ENCODE data around the gene INKA2.

The INKA2 gene

DNA sequence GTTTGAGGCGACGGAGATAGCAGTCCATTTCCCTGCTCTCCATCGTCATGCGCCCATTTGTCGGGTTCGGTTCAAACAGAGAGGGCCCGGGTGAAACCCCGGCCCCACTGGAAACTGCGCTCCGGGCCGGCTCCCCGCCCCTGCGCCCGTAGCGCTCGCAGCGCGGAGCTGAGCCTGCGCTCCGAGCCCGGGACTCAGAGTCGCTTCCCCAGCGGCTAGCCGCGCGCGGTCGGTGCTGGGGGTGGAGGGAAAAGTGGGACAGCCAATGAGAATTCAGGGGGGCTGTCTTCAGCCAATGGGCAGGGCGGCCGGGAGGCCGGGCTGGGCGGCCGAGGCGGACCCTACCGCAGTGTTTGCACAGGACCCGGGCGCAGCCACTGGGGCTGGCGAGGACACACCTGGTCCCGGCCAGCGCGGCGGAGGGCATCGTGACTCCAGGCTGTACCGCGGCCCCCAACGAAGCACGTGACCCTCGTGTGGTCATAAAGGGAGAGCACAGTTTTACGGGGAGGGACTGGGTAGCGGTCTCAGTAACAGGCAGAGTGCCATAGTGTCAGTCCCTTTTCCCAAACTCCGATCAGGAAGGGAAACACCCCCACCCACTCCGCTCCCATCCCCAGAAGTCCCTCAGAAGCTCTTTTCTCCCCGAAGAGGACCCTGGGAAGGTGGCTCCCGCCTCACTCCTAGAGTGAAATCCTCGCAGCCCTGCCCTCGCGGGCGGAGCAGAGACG, at the start of gene INKA2:
INKA2 (minus strand) TSS at position 202 of the 731 bp plus-strand sequence; CDS start at position 49, 153 bp downstream.
- DNase-seq: peak; percentile 94

DNA sequence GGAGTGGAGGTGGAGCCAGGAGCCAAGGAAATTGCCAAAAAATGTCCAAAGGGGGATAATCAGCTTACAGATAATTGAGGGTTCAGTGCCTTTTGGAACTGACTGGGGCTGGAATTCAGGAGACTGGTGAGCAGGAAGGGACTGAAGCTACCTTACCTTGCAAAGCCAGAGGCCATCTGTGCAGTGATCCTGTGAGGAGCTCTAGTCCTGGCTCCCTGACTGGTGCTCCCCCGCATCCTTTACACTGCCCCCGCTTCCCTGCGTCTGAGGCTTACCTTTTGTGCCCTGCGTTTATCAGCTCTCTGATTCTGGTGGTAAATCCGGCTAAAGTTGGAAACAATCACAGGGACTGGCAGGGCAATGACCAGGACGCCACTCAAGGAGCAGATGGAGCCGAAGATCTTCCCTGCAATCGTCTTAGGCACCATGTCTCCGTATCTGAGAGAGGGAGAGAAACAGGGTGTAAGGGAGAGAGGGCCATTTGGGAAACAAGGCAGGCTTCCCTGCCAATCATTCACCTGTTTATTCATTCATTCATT, 47.5 kb upstream of the INKA2 start:
- DNase-seq: no peak

DNA sequence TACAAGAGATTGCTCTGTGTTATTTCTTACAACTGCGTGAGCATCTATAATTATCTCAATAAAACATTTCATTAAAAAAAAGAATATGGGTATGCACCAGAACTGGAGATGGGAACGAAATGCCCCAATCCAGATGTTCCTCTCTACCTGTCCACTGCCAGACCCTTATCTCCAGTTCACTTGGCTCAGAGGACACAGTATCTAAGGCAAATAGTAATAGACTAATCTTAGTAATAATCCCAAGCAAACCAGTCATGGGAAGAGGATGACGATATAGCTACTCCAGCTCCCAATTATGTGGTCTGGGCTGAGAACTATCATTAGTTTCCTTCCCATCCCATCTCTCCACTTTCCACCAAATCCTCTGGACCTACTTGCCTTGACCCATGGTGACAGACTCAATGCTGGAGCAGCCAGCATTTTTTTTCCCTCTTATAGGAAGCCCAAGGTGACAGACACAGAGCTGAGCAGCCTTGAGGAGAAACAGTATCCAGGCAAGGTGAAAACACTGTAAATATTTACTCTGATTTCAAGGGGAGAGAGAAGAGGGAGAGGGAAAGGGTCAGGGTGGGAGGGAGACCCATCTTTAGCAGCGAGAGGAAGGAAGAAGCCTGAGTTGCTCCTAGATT, 45.2 kb upstream of the INKA2 start:
- DNase-seq: no peak

DNA sequence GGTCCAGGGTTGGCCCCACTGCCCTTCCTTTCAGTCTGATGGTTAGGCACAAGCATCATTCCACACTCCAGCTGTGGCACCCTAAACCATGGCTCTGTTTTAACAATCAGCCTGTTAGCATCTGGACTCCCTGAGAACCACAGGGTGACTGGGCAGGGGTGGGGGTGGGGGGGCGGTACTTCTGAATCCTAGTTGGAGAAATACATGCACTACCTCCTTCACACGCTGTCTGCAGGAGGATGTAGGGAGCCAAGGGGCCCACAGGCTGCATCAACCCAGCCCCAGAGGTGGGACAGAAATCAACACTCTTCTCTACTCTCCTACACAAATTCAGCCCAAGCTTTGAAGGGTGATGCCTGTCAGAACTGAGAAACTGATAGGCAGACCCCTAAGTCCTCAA, 40.4 kb upstream of the INKA2 start:
- no peak for DNase-seq

DNA sequence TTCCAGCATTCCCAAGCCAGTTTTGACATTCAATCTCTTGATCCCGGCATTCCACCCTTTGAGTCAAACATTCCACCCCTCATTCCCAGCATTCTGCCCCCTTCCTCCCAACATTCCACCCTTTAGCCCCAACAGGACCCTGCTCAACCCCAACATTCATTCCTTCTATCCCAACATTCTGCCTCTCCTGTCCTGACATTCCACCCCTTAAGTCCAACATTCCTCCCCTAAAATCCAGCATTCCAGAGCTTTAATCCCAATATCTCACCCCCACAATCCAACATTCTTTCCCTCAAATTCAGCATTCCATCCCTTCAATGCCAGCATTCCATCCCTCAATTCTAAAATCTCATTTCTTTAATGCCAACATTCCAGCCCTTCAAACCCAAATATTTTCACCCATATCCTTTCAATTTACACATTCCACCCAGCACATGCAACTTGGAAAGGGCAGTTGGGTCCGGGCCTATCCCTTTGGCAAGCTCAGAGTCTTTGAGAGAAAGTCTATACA, 39.4 kb upstream of the INKA2 start:
- no peak for DNase-seq

DNA sequence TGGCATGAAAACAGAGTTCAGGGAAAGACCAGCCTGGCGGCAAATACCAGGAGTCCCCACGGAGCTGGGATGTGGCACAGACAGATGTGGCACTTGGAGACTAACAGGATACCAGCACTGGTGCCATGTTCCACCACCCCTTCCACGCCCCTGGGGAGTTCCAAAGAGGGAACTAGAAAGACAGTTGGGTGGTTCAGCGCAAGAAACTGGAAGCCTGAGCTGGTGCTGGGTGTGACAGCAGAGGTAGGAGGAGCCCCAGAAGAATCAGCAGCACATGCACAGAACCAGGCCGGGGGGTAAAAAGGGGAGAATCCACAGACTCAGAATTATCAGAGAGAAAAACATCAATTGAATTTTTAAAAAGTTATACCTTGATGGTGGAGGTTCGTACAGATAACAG, 38.9 kb upstream of the INKA2 start:
- DNase-seq: no peak

DNA sequence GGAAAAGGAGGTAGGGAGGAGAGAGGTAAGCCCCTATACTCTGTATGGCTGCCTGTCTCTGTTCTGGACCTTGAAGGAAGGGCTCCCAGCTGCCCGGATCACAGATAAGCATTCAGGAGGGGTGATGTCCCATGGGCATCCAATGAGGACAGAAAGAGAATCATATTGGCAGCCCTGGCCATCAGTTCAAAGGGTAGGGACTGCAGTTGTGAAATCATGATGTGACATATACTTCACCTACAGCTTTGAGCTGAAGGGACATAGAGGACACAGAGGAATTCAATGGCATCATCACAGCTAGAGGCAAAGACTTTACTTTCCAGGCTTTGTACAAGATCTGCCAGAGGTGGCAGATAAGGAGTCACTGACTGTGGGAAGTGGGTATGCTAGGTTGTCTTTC, 38.1 kb upstream of the INKA2 start:
- no peak for DNase-seq

DNA sequence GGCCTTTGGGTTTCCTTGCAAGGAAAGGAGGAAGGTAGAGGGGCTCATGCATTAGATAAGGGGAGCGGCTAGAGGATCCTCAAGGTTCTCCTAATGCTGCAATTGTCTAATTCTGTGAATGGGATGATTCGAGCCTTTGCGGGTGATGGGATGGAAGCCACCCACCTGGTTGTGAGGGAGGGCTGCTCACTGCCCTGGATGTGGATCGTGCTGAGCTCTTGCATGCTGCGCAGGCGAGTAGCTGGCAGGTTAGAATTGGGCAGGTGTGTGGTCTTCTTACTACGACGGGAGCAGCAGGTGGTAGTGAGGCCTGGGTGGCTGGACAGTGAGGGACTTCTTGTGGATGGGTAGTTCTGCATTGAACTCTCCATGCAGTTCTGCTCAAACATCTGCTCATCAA, 37.7 kb upstream of the INKA2 start:
- no peak for DNase-seq

DNA sequence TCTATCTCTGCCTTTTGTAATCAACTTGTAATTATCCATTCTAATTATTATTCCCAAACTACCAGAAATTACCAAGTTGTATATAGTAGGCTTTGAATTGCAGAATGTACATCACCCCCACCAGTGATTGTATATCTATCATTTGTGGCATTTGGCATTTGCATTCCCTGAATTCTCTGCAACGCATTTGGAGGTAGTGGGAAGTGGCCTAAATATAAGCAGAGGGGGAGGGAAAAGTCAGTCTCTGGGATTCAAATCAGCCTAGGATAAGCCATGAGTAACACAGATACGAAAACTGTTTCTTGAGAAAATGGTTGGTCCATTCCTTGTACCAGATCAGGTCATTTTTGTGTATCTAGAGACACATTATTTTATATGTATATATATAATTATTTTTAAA, 37.2 kb upstream of the INKA2 start:
- DNase-seq: no peak

DNA sequence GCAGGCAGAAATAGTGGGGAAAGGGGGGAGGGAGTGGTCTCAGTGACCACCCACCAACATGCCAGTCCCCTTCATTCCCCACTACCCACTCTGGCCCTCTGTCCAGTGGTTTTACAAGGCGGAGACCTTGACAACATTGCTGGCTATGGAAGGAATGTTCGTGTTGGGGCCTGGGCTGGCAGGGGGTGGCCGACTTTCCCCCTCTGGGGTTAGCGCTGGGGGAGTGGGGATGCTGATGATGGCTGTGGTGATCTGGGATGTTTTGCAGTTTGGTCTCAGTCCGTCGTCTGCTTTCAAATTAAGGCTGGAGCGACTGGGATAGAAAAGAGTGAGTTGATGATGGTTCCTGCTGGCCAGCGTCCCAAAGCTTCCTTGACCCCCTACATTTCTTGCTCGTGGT, 36.8 kb upstream of the INKA2 start:
- DNase-seq: no peak

DNA sequence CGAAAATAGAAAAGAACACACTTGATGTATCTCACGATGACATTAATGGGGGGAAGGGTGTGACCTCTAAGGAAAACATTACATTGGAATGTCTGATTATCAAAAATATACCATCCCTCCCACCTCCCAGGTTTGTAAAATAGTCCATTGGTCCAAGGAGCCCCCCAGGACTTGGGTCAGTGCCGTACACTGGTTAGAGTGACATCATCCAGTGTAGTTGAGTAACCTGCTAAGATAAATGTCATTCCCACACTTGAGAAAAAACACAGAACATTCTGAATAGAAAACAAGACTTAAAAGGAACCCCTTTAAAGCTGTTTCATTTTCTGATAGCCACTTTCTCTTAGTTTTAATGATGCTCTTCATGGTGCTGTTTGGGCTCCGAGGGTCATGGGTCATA, 31.7 kb upstream of the INKA2 start:
- DNase-seq: no peak

DNA sequence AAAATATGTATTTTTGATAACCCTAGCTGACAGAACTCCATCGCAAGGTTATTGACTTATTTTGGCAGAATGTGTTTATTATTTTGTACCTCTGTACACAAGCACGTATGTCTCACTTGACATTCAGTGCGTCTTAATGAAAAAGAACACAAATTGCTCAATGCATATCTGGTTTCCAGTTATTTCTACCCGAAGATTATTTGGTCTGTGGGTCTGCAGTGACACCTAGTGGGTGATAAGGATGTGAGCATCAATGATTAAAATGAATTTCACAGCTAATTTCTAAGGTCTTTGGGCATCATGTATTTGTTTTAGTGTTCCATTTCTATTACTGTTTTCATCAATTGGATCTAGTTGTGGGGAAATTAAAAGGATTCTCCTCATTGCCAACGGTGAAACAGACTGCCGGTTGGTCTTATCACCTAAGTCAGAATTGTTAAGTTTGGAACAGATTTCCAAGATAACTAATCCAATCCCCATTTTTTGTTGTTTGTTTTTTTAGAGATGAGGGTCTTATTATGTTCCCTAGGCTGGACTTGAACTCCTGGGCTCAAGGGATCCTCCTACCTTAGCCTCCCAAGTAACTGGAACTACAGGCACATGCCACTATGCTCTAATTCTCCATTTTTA, 30.4 kb upstream of the INKA2 start:
- peak; percentile 65 for DNase-seq

DNA sequence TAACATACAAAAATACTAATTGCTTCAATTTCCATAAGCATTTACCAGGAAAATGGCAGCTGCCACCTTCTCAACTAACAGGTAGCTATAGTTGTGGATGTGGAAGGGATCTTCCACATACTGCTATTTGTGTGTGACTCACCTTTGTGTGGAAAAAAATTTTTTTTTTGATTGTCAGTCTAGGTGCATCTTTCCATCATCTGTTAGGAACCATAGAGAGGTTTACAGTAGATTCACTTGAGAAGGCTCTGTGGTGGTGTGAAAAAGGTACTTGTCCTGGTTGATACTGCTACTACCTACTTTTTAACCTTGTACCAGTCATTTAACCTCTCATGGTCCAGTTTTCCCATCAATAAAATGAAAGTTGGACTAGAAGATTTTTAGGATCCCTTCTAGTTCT, 29.4 kb upstream of the INKA2 start:
- DNase-seq: no peak

DNA sequence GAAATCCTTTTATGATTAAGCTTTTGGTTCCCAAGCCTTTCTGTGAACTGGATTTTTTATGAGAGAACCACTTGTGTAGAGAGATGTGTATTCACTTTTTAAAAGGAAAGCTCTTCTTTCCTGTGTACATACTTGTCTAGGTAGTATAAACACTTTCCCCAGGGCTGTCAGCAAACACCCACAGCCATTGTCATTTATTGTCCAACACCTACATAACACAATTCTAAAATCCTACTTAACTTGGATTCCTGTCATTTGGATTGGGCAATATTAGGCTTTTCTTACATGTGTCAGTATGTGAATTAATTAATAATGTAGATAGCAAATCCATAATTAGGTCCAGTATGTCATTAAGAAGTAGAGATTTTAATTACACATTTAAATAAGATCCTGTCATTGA, 28.8 kb upstream of the INKA2 start:
- no peak for DNase-seq

DNA sequence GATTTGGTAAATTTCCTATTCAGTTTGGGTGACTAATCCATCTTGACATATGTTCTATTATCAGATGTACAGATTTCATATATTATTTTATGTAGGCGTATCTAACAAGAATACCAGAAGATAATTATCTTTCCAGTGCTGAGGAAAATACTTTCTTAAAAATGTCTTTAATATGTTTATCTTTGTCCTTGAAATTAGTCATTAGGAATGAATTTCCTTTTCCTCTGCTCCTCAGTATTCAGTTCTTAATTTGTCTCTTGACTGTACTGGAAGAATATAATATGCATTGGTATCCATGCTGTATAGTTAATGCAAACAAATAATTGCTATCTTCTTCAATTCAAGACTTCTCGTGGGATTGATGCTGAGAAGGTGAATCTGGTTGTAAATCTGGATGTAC, 23.1 kb upstream of the INKA2 start:
- DNase-seq: no peak

DNA sequence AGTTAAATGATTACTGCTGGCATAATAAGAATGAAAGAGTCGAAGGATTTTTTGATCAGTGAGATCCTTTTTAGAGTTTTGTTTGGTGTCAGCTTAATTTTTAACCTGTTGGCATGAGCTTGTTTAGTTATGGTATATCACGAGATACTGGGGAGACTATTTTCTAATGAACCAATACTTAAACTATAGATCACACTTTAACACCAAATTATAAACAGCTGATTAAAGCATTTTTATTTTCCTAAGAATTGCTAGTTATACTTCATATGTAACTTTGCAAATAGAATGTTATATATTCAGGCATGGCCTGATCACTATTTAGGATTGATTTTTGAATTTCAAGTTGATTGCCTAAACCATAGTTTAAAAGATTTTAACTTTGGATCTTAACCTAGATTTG, 22.5 kb upstream of the INKA2 start:
- no peak for DNase-seq

DNA sequence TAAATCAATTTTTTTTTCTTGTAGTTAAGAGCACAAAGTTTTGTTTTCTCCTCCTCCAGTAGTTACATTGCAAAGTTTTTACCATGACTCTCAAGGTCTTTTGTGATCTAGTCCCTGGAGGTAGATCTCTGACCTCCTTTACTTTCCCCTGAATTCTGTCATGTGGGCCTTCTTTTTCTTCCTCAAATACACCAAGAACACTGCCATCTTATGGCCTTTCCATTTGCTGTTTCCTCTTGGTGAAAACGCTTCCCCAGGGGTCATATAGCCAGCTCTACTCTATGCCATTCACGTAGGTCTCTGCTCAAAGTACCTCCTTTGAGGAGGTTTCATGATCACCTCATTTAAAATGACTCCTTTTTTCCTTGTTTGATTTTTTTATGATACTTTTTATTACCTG, 19.2 kb upstream of the INKA2 start:
- no peak for DNase-seq

DNA sequence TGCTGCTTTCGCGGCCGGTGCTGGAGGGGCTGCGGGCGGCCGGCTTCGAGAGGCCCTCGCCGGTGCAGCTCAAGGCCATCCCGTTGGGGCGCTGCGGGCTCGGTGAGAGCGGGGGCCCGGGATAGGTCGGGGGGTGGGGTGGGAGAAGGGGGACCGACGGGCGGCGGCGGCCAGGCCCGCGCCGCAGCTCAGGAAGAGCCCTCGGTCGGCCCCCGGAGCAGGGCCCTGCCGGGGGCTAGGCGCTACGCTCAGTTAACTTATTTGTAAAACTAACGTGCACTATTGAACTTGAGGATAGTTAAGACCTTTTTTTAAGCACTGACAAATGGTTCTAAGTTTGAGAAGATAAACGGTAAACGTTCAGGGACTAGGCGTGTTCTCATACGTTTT, 16.9 kb upstream of the INKA2 start:
- no peak for DNase-seq

DNA sequence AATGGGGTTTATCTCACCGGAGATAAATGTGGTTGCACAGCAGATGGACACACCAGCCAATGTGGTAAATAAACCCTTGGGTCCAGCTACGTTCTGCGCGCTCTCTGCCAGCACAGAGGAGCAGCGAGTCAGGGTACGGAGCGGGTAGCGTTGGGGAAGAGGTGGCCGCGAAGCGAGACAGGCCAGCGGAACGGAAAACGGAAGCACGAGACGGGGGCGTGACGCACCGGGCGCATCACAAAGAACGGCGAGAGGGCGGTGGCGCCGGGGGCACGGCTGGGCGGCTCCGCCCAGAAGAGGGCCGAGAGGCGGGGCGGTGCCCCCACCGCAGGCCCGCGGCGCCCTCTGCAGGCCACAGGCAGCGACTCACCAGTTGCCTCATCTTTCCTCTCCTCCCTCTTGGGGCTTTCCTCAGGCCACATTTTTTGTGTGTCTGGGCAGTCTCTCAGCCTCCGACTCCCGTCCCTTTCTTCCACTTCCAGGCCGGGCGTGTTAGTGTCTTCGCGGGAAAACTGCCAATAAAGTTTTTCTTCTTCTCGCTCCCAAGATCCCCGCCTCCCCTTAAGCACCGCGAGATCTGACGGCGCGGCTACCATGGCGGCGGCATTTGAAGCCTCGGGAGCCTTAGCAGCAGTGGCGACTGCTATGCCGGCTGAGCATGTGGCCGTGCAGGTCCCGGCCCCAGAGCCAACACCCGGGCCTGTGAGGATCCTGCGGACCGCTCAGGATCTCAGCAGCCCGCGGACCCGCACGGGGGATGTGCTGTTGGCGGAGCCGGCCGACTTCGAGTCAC, 16.3 kb upstream of the INKA2 start, which contains the start of gene DDX20:
DDX20 (plus strand) TSS at position 571 of the 793 bp plus-strand sequence; CDS start at position 595, 24 bp downstream.
- peak; percentile 98 for DNase-seq

DNA sequence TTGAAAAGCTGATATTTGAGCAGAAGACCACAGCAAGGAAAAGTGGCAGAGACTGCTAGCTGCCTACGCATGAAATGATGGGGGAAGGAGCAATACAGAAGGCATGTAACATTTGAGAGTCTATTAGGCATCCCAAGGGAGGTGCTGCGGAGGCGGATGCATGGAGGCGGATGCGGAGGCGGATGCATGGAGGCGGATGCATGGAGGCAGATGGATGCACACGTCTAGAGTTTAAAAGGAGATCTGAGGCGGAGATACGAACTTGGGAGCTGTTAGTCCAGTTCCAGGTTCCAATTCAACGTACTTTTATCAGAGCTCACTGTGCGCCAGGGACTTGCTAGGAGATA, 15.8 kb upstream of the INKA2 start:
- DNase-seq: peak; percentile 68

DNA sequence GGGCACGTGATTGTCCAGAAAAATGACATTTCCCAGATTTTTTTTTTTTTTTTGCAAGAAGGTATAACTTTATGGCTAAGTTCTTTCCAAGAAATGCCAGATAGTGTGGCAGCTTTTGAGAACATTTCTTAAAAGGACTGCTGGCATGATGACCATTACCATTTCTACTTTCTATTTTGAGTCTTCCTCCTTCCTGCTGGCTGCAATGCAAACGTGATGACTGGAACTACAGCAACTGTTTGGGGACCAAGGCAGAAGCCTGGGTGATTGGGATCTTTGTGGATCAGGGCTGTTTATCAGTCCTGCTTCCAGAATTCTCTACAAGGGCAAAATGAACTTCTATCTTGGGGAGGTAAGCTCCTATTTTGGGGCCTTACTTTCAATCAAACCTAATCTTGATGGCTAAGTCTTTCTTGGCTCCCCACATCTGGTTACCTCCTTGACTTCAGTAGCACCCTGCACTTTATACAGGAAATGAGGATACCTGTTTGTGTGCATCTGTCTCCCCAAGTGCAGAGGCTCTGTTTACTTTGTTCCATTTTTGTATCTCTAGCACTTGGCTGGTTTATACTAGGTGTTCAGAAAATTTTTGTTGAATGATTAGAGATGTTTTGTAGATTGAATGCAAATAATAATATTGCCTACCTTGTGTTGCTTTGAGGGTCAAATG, 12.8 kb upstream of the INKA2 start:
- DNase-seq: no peak

DNA sequence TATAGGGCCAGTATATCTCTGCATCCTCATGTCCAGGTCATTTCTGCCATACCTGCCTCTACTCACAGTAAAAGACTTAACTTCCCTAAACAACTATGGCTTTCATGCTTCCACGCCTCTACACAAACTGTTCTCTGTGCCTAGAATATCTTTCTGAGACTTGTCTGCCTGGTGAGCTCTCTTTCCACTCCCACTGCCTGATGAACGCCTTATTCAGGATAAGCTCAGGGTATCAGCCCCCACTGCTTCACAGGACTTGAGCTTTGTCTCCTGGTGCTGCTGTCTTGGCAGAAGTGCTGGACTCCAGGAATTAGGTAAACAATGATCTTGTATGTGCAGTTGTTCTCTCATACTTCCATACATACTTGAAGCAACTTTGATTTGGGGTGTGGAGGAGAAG, 11.7 kb upstream of the INKA2 start:
- DNase-seq: no peak

DNA sequence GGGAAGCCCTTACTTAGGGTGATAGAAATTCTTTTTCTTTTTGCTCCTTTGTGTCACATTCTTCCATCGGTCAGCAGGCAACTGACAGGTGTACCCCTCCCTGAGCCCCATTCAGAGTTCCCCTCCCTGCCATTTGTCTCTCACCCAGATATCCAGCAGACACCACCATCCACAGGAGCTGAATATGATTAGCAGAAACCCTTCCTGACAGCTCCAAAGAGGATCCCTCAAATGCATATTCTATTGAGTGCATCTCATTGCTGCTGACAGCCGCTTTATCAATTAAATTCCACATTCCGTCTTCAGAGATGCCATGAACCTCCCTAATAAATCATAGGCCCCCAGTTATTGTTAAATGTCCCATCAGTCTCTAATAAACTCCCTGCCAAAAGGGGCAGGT, 10.4 kb upstream of the INKA2 start:
- no peak for DNase-seq
